HepG2 (cell line): ENCODE measurements around the gene TPRA1. TPM values are rescaled to one million over a fixed set of nuclear protein-coding genes. Genes with fewer than 3 reads are reported as not detected.

Source experiments
- CBX2 ChIP-seq, 2 experiments: fragments of 200-600 bp in 1 of 2; sonication (generic); formaldehyde crosslinking in 1 of 2; IDR thresholded peaks; 2 replicates each; pipeline versions ENCODE4 v1.7.0 to v1.8.1; 2018 to 2022; ENCODE audit warnings: low read depth in 2 of 2, low read length in 1 of 2, mild to moderate bottlenecking in 1 of 2, missing genetic modification reagents in 1 of 2
- EZH2 ChIP-seq: conservative IDR thresholded peaks from 2 replicates; pipeline ENCODE4 v1.6.1; 2012; ENCODE audit warnings: mild to moderate bottlenecking, low read depth, low read length, moderate library complexity
- FLYWCH1 ChIP-seq: sonication (generic); formaldehyde crosslinking; IDR thresholded peaks from 2 replicates; pipeline ENCODE4 v1.8.1; 2023; ENCODE audit warnings: mild to moderate bottlenecking, missing genetic modification reagents
- GTF2F1 ChIP-seq: fragments of 150-350 bp; IDR thresholded peaks from 2 replicates; pipeline ENCODE4 v1.6.1; 2014; ENCODE audit warnings: low read length
- GTF3A ChIP-seq: sonication (generic); formaldehyde crosslinking; conservative IDR thresholded peaks from 2 replicates; pipeline ENCODE4 v1.4.0; 2020; ENCODE audit warnings: mild to moderate bottlenecking, missing genetic modification reagents
- HNF1B ChIP-seq: sonication (generic); formaldehyde crosslinking; IDR thresholded peaks from 2 replicates; pipeline ENCODE4 v1.5.1; 2020; ENCODE audit warnings: mild to moderate bottlenecking, moderate library complexity, missing genetic modification reagents
- KDM6A ChIP-seq: IDR thresholded peaks from 2 replicates; pipeline ENCODE4 v1.6.1; 2016; ENCODE audit warnings: low read depth
- KMT2A ChIP-seq: sonication (generic); formaldehyde crosslinking; IDR thresholded peaks from 2 replicates; pipeline ENCODE4 v1.4.0; 2020; ENCODE audit warnings: missing genetic modification reagents
- MBNL3 ChIP-seq: fragments of 250-450 bp; sonication (Bioruptor Pico); conservative IDR thresholded peaks from 2 replicates; pipeline ENCODE4 v1.8.0; 2022; ENCODE audit warnings: mild to moderate bottlenecking, inconsistent platforms
- MTA3 ChIP-seq: sonication (generic); formaldehyde crosslinking; IDR thresholded peaks from 2 replicates; pipeline ENCODE4 v1.4.0; 2020; ENCODE audit warnings: missing genetic modification reagents
- MXD4 ChIP-seq: IDR thresholded peaks from 2 replicates; pipeline ENCODE4 v1.6.1; 2016; ENCODE audit warnings: mild to moderate bottlenecking, missing biosample characterization, missing genetic modification reagents
- NCOA2 ChIP-seq: sonication (generic); formaldehyde crosslinking; IDR thresholded peaks from 2 replicates; pipeline ENCODE4 v1.8.0; 2022; ENCODE audit warnings: inconsistent platforms
- SAFB2 ChIP-seq: sonication (generic); formaldehyde crosslinking; IDR thresholded peaks from 2 replicates; pipeline ENCODE4 v1.5.1; 2020; ENCODE audit warnings: missing genetic modification reagents, low read depth, mild to moderate bottlenecking, borderline replicate concordance
- SMARCC2 ChIP-seq: fragments of 450-650 bp; IDR thresholded peaks from 2 replicates; pipeline ENCODE4 v1.6.1; 2017; ENCODE audit warnings: antibody characterized with exemption, mild to moderate bottlenecking
- ZKSCAN5 ChIP-seq: sonication (generic); formaldehyde crosslinking; IDR thresholded peaks from 2 replicates; pipeline ENCODE4 v1.5.1; 2020; ENCODE audit warnings: mild to moderate bottlenecking, missing genetic modification reagents
- ZNF224 ChIP-seq: sonication (generic); formaldehyde crosslinking; IDR thresholded peaks from 2 replicates; pipeline ENCODE4 v1.5.0; 2020; ENCODE audit warnings: mild to moderate bottlenecking, missing genetic modification reagents
- ZNF264 ChIP-seq: sonication (generic); formaldehyde crosslinking; IDR thresholded peaks from 2 replicates; pipeline ENCODE4 v1.4.0; 2020; ENCODE audit warnings: missing genetic modification reagents
- ZNF441 ChIP-seq: sonication (generic); formaldehyde crosslinking; IDR thresholded peaks from 2 replicates; pipeline ENCODE4 v1.7.0; 2021; ENCODE audit warnings: missing genetic modification reagents, borderline replicate concordance
- ZNF652 ChIP-seq: IDR thresholded peaks from 2 replicates; pipeline ENCODE4 v1.6.1; 2016; ENCODE audit warnings: low read depth, borderline replicate concordance
- ZZZ3 ChIP-seq: sonication (generic); formaldehyde crosslinking; IDR thresholded peaks from 2 replicates; pipeline ENCODE4 v1.4.0; 2020; ENCODE audit warnings: missing genetic modification reagents, mild to moderate bottlenecking, borderline replicate concordance
- polyA plus RNA-seq, 8 experiments: library from polyadenylated mRNA; depleted of rRNA in 3 of 8; stranded (reverse) in 7 of 8; unstranded in 1 of 8; fragments of >200 nt; fragmentation: Illumina TruSeq in 4 of 8; extraction: Trizol in 4 of 8; gene quantifications; 2 replicates each; pipeline versions ENCODE4 v1.2.1 to v1.2.3, GENCODE V29; 2011 to 2016; ENCODE audit warnings: low read depth in 4 of 8, missing spikeins in 1 of 8, mixed read lengths in 1 of 8; ENCODE audit not compliant: insufficient read depth in 1 of 8
- total RNA-seq, 5 experiments: library from RNA; depleted of rRNA; stranded (reverse); fragments of >200 nt; fragmentation: Illumina TruSeq; extraction: Trizol; gene quantifications; 2 replicates each; pipeline ENCODE4 v1.2.3, GENCODE V29; 2016; ENCODE audit warnings: low read depth in 1 of 5
- TF ChIP-seq, protein P1 (sequence below): sonication (generic); formaldehyde crosslinking; IDR thresholded peaks from 2 replicates; pipeline ENCODE4 v1.5.1; 2020; ENCODE audit warnings: mild to moderate bottlenecking, missing genetic modification reagents, borderline replicate concordance
- TF ChIP-seq, protein P2 (sequence below): sonication (generic); formaldehyde crosslinking; conservative IDR thresholded peaks from 2 replicates; pipeline ENCODE4 v1.4.0; 2020; ENCODE audit warnings: missing genetic modification reagents

Gene TPRA1
- total and polyA plus RNA-seq, 2 of the 13 experiments (the other 11 are each of a cell fraction or from before 2014, with no cell fraction given) = 25.4 to 25.8 TPM

DNA sequence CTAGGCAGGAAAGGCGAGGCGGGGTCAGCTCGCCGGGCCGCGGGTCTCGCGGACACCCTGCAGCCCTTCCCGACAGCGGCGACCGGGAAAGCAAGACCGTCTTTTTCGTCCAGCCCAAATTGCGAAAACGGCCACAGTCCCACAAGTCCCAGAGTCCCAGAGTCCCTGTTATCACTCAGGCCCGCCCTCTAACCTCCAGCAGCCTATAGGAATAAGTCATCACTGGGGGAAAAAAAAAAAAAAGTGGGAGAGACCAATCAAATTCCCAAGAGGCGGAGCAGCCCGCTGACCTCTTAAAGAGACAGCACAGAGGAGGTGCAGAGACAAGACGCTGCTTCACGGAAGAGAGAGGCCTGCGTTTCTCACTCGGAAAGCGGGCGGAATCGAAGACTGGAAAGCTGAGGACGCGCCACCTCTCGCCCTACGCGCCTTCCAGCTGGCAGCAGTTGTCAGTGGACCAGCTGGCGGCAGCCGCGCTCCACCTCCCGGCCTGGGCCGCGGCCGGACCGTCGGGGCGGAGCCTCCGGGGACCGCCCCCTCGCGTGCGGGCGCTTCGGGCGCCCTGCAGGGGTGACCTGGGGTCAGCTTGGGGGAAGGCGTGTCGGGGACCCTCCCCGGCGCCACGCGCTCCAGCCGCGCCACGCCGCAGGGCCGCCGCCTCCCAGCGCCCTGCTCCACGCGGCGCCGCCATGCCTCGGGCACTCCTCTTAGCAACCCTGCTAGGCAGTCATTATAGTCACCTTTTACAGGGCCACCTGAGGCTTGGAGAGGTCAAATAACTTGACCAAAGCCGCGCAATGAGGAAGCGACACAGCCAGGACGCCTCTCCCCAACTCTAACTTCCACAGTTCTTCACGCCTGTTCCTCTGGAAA lies at the start of gene TPRA1 (continued):
- TF ChIP-seq ZZZ3 (no peak), KMT2A (CRISPR knock-in tag) (peak; percentile 82), ZNF264 (CRISPR knock-in tag) (0 out of 2 replicates have a peak, but pooled peaks have one; percentile 22), MXD4 (peak; percentile 57; the same call in 1 of the 2 replicates), NCOA2 (CRISPR knock-in tag) (peak; percentile 63; the same call in 1 of the 2 replicates), MBNL3 (no peak), GTF3A (CRISPR knock-in tag) (0 out of 2 replicates have a peak, but pooled peaks have one; percentile 27), GTF2F1 (no peak), CBX2 (IDR thresholded peaks at IDR 0.05; ENCODE audit: low read depth, low read length) (no peak), CBX2 (CRISPR knock-in tag; IDR thresholded peaks at IDR 0.05; ENCODE audit: low read depth) (no peak), ZNF441 (CRISPR knock-in tag) (no peak; the same call in 1 of the 2 replicates), ZNF224 (CRISPR knock-in tag) (no peak), MTA3 (CRISPR knock-in tag) (no peak), SAFB2 (no peak), EZH2 (no peak), KDM6A (CRISPR knock-in tag) (no peak), ZNF652 (CRISPR knock-in tag) (no peak), FLYWCH1 (CRISPR knock-in tag) (no peak), SMARCC2 (no peak), HNF1B (CRISPR knock-in tag) (no peak), ZKSCAN5 (no peak)
- TF ChIP-seq, protein P1, sequence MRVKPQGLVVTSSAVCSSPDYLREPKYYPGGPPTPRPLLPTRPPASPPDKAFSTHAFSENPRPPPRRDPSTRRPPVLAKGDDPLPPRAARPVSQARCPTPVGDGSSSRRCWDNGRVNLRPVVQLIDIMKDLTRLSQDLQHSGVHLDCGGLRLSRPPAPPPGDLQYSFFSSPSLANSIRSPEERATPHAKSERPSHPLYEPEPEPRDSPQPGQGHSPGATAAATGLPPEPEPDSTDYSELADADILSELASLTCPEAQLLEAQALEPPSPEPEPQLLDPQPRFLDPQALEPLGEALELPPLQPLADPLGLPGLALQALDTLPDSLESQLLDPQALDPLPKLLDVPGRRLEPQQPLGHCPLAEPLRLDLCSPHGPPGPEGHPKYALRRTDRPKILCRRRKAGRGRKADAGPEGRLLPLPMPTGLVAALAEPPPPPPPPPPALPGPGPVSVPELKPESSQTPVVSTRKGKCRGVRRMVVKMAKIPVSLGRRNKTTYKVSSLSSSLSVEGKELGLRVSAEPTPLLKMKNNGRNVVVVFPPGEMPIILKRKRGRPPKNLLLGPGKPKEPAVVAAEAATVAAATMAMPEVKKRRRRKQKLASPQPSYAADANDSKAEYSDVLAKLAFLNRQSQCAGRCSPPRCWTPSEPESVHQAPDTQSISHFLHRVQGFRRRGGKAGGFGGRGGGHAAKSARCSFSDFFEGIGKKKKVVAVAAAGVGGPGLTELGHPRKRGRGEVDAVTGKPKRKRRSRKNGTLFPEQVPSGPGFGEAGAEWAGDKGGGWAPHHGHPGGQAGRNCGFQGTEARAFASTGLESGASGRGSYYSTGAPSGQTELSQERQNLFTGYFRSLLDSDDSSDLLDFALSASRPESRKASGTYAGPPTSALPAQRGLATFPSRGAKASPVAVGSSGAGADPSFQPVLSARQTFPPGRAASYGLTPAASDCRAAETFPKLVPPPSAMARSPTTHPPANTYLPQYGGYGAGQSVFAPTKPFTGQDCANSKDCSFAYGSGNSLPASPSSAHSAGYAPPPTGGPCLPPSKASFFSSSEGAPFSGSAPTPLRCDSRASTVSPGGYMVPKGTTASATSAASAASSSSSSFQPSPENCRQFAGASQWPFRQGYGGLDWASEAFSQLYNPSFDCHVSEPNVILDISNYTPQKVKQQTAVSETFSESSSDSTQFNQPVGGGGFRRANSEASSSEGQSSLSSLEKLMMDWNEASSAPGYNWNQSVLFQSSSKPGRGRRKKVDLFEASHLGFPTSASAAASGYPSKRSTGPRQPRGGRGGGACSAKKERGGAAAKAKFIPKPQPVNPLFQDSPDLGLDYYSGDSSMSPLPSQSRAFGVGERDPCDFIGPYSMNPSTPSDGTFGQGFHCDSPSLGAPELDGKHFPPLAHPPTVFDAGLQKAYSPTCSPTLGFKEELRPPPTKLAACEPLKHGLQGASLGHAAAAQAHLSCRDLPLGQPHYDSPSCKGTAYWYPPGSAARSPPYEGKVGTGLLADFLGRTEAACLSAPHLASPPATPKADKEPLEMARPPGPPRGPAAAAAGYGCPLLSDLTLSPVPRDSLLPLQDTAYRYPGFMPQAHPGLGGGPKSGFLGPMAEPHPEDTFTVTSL = no peak
- TF ChIP-seq, protein P2, sequence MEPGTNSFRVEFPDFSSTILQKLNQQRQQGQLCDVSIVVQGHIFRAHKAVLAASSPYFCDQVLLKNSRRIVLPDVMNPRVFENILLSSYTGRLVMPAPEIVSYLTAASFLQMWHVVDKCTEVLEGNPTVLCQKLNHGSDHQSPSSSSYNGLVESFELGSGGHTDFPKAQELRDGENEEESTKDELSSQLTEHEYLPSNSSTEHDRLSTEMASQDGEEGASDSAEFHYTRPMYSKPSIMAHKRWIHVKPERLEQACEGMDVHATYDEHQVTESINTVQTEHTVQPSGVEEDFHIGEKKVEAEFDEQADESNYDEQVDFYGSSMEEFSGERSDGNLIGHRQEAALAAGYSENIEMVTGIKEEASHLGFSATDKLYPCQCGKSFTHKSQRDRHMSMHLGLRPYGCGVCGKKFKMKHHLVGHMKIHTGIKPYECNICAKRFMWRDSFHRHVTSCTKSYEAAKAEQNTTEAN (CRISPR knock-in tag) = no peak; the same call in 1 of the 2 replicates
